Testis (tissue), 2 donors: ENCODE data around the gene NKIRAS2.

ENCODE experiments used
- CTCF ChIP-seq, 3 experiments: fragments of 450-650 bp in 2 of 3; fragments of 200-600 bp in 1 of 3; sonication (generic) in 1 of 3; IDR thresholded peaks; one replicate each; pipeline ENCODE4 v1.5.1; 2016 to 2019; ENCODE audit warnings: antibody characterized with exemption in 3 of 3, mild to moderate bottlenecking in 2 of 3, moderate library complexity in 1 of 3
- POLR2A ChIP-seq: fragments of 450-650 bp; IDR thresholded peaks from one replicate; pipeline ENCODE4 v1.6.1; 2017; ENCODE audit warnings: antibody characterized with exemption, mild to moderate bottlenecking, moderate library complexity

GRCh38 chr17:42018988-42019387 is 902 bp upstream of the NKIRAS2 start:
- TF ChIP-seq CTCF (IDR thresholded peaks at IDR 0.05), result no peak
- no peak for TF ChIP-seq POLR2A
